ELR (cell line): ENCODE data around the gene LCNL1.

Source experiments
- DNase-seq: peaks from one replicate; pipeline ENCODE4 v3.0.0-alpha.2; 2015; ENCODE audit warnings: low read depth

The LCNL1 gene

DNA sequence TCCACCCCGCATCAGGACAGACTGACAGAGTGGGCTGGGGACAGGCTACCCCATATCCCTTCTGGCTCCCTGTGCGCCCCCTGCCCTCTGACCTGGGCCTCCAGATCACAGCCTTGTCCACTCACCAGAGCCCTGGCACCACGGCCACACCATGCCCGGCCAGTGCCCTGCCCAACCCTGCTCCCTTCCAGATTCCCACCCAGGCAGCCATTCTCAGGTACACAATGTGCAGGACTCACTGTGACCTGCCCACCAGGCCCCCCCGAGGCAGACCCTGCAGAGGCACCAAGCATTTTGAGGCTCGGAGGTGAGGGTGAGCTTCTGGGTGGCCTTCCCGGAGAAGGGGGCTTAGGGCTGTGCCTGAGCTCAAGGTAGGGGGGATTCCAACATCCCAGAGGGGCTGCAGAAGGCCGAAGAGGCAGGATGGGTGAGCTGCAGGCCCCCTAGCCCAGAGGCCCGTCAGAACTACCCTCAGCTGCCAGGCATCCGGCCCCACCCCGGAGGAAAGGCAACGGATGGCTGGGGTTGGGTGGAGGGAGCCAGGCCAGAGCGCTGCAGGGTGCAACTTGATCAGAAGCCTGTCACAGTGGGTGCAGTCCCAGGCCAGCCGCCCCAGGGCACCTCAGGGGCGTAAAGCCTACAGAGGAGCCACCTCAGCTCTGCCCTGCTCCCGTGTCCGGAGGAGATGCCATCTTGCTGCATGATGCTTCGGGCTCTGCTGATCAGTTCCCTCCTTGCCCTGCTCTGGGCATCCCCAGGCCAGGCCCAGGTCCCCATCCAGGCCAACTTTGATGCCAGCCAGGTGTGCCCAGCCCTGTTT, at the start of gene LCNL1:
Gene LCNL1 (plus strand): TSS at position 762 of the 820 bp plus-strand sequence. CDS start 594 bp downstream, outside the sequence.
- DNase-seq, result no peak

DNA sequence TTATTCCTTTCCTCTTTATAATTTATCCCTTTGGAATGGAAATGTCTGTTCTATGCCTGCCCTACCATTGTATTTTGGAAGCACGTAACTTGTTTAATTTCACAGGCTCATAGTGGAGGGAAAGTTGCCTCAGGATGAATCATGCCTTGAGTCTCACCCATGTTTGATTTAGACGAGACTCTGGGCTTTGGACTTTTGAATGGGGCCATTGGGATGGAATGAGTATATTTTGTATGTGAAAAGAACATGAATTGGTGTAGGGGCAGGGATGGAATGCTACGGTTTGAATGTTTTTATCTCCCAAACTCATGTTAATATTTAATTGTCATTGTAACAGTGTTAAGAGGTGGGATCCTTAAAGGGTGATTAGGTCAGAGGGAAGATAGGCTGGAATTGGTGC, 48.5 kb upstream of the LCNL1 start:
- DNase-seq, result no peak

DNA sequence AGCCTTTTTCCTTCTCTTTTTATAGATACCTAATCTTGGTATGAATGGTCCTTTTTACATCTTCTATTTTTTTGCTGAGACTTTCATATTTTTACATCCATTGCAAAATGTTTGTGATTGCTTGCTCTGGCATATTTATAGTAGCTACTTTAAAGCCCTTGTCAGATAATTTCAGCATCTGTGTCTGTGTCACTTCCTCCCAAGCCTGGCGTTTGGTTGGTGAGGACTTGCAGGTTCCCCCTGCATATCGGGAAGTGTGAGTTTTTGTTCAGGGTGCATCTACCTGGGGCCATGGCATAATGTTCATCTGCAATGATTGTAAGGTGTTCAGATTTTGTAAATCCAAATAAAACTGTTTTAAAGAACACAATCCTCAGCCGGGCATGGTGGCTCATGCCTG, 47.1 kb upstream of the LCNL1 start:
- no peak for DNase-seq

DNA sequence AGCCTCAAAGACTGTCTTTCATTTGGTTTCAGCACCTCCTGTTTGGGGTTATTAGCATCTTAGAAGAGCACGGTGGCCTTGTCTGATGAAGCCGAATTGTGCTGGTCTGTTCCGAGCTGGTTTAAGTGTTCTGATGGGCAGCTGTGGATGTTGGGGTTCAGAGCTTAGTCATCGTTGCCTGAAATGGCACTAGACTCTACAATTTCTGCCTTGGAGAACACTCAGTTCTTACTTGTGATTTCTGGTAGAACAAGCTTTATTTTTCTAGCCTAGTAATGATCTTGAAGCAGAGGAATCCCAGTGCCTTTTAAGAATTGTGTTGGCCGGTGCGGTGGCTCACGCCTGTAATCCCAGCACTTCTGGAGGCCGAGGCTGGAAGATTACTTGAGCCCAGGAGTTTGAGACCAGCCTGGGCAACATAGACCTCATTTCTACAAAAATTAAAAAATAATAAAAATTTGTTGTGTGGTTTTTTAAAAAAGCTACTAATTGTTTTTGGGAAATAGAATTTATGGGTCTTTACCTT, 46.1 kb upstream of the LCNL1 start:
- no peak for DNase-seq

DNA sequence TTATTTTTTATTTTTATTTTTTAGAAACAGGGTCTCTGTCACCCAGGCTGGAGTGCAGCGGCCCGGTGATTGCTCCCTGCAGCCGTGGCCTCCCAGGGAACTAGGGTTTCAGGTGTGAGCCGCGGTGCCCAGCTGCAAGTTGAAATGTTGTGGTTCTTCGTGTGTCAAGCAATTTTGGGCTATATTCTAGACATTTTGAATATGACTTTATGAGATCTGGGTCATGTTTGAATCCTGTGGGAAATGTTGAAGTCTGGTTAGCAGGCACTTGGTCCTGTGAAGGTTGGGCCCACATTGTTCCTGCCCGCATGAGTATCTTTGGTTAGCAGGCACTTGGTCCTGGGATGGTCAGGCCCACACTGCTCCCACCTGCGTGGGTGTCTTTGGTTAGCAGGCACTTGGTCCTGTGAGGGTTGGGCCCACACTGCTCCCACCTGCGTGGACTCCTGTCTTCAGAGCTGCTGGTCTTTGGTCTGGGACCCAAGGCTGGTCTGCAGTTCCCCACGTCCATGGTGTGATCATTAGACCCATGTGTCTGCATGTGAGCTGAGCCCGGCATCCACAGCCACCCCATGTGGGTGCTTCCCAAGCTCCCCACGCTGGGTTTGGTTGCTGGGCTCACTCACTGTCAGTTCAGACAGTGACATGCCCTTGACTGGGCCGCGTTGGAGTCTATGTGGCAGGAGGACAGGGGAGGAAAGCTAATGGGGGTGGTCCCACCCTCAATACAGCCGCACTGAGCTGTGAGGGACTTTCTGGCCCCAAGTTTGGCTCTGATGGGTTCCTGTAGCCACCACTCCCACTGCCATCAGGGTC, 45.4 kb upstream of the LCNL1 start:
- no peak for DNase-seq

DNA sequence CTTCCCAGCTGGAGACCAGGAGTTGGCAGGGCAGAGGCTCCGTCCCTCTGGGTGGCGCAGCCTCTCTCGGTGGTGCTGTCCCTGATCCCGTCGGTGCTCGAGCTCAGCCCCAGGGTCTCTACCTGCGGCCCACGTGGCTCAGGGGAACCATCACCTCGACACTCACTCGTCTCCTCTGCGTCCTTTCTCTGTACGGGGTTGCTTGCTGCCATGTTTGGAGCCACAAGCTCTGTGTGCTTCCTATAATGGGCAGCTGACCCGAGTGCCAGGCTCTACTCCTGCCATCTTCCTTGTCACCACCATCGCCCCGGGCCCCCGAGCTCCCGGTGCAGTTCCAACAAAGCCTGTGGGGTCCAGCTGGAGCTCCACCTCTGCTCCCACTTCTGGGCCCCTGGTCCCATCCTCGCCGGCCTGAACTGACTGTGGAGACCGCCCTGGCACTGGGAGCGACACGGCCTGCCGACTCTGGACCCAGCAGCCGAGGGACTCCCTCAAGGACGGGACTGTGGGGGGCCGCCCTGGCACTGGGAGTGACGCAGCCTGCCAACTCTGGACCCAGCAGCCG, 43.3 kb upstream of the LCNL1 start:
- no peak for DNase-seq

DNA sequence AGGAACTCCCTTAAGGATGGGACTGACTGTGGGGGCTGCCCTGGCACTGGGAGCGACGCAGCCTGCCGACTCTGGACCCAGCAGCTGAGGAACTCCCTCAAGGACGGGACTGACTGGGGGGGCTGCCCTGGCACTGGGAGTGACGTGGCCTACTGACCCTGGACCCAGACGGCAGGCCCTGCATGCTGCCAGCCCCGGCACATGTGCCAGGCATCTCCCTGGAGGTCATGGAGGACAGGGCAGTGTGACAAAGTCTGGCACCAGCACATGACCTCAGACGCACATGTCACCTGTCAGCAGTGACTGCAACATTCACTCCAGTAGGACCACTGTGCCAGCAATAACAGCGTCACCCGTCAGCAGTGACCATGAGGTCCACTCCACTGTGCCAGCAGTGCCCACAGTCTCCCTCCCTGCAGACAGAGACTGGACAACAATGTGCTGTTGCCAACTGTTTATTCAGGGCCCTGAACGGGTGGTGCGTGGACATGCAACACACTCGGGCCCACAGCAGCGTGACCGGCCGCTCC, 42.7 kb upstream of the LCNL1 start:
- DNase-seq, result no peak

DNA sequence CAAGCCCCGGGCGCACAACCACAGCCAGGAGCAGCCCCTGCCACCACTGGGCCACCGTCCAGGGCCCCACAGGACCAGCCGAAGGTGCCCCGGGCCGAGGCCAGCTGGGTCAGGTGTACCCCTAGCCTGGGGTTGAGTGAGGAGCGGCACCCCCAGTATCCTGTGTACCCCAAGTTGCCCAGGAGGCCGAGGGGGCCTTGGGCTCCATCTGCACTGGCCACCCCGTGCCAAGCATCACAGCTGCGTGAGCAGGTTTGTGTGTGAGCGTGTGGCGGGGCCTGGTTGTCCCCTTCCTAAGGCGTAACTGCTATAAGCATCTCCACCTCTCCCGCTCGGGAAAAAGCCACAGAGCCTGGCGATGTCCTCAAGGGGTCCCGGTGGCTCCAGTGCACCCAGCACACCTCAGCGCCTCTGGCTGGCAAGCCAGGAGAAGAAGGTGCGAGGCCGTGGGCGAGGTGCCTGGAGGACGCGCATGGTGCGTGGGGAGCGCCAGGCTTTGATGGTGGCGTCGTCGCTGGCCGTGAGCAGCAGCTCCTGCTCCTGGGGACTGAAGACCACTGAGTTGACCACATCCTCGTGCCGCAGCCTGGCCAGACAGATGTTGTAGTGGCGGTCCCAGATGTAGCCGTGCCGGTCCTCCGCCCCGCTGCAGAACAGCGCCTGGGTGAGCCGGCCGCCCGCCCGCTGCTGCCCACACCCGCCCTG, 42.1 kb upstream of the LCNL1 start:
- DNase-seq, result no peak

DNA sequence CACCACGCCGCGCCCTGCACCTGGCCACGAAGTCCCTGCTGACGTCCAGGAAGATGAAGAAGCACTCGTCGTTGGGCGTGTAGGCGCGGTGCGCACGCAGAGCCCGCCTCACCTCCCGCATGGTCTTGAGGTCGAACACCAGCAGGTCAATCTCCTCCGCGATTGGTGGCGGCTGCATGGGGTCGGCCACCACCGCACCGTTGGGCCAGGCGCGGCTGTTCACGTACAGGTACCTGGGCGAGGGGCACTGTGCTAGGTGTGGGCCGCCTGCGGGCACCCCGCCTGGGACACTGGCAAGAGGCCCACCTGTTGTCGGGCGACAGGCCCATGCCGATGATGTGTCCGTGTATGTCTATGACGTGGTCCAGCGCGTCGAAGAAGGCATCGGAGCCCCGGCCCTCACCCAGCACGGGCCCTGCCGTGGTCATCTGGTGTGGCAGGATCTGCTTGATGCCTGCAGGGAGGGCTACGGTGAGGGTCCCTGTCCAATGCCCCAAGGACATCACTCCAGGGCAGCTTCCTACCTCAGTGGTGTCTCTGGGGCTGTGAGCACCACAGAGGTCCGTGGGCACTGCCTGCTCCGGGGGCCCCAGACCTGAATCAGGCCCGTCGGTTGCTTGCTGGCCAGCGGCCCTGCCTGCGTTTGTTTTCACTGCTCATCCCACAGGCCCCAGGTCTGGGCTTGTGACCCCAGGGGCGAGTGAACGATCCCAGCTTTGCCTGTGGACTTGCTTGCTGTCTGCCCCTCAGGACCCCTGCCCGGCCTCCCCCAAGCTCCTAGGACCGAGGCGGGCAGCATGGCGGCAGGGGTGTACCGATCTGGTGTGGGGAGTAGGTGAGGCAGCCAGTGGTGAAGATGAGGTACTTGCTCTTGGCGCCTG, 41.3 kb upstream of the LCNL1 start:
- no peak for DNase-seq

DNA sequence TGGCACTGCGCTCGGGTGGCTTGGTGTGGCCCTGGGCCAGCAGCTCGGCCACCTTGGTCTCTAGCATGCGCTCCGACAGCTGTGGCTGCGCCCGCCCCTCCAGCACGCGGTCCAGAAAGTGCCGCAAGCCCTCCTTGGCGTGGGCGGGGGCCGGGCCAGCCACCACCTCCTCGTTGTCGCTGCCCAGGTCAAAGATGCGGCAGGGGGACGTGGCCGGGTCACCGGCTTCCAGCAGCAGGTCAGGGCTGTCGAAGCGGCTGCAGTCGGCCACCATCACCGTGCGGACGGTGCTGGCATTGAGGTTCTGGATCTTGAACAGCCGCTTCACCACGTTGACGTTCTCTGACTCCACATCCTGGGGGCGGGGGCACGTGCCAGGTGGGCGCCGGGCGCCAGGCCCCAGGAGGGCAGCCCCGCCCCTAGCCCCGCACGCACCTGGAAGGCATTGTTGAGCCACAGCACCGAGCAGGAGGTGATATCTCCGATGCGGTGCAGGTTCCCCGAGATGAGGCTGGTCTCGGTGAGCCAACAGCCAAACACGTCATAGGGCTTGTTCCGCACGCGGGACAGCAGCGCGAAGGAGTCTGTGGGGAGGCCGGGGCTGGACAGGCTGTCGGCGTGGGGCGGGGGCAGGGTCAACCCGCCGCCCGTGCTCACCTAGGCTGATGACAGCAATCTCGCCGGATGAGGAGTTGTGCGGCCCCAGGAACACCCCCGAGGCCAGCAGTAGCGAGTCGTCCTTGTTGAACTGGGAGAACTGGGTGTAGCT, 40.5 kb upstream of the LCNL1 start:
- no peak for DNase-seq

DNA sequence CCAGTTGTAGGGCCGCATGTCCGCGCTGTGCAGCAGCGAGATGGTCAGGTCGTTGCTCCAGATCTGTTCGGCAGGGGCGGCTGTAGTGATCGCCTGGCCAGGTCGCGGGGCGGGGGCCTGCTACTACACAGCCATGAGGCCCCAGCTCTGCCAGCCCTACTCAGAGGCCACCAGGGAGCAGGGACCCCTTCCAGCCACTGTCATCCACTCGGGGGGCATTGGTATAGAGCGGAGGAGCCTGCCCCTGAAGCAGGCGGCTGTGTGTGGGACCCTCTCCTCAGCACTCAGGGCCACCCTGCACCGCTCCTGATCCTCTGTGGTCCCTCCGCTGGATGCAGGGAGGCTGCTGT, 39.9 kb upstream of the LCNL1 start:
- no peak for DNase-seq

DNA sequence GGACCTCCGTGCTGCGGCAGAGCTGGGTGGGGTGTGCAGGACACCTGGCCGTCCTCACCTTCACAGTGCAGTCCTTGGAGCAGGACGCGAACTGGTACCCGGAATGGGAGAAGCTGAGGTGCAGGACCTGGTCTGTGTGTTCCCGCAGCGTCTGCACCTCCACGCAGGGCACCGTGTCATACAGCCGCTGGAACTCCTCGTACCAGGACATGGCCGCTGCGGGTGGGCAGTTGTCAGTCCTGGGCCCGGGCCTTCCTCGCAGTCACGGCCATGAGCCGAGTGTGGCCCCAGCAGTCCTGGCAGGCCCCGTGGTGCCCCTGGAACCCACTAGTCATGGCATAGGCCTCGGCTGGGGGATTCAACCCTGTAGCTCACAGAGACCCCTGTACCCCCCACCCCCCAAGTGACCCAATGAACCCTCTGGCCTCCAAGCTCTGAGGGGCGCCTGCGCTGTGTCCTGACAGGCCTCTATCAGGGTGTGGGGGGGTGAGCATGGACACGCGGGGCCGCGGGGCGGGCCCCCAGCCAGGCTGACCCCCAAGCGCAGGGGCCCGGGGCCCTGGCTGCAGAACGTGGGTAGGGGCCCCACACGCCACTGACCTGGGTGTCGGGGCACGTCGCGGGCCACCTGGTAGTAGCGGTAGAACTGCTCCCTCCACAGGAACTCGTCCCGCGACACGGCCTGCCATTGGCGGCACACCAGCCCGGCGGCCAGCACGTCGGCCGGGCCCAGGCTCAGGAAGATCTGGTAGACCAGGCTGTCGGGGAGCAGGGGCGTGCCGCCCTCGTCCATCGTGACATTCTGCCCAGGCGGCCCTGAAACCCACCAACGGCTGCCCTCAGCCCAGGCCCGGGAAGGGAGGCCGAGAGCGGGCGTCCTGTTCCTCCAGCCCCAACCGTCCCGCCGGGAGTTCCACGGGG, 39.2 kb upstream of the LCNL1 start:
- DNase-seq, result peak; percentile 62

DNA sequence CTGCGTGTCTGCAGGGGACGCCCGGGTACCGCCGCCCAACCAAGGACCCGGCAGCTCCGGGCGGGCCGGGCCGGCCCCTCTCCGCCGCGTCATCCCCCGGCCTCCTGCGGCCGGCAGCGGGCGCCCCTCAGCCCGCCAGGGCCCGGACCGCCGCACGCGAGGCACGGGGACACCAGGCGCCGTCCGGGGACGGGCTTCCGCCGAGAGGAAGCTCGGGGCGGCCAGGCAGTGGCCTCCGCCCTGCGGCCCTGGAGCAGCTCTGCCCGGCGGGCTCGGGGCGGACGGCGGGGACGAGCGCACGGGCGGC, 38.6 kb upstream of the LCNL1 start:
- peak; percentile 67 for DNase-seq

DNA sequence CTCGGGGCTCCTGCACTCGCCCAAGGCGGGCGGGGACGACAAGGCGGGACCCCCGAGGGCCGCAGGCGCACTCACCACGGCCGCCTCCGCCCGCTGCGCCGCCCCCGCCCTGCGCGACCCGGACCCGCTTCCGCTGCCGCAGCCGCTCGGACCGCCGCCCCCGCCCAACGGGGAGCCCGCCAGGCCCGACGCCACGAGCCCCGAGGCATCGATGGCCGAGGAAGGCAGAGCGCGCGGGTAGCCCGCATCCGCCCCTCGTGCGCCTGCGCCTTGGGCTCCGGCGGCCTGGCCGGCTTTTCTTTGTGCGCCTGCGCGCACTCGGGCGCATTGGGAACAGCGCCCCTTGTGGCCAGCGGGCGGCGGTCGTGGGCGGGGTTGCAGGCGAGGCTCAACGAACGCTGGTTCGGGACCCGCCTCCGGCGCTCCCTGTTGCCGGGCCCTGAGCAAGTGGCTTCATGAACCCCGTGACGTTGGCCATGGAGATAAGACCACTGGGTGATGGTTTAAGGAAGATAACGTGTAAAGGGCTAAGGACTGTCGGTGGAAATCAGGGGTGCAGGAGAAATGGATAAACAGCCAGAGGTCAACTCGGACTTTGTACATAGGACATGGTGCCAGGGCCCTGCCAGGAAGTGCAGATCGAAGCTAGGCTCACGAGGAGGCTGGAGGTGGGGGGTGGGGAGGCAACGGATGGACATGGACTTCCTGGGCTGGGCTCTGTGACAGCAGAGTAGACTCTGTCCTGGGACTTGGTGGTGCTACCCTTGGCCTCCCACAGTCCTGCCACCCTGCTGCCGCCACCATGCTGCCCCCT, 38.1 kb upstream of the LCNL1 start, which contains the start of the genes C8G and FBXW5:
Gene C8G (plus strand): TSS at position 725 of the 814 bp plus-strand sequence. CDS start 78 bp downstream, at position 803.
Gene FBXW5 (minus strand): TSS at position 220 of the 814 bp plus-strand sequence. CDS start 655 bp downstream, outside the sequence.
- peak; percentile 94 for DNase-seq

DNA sequence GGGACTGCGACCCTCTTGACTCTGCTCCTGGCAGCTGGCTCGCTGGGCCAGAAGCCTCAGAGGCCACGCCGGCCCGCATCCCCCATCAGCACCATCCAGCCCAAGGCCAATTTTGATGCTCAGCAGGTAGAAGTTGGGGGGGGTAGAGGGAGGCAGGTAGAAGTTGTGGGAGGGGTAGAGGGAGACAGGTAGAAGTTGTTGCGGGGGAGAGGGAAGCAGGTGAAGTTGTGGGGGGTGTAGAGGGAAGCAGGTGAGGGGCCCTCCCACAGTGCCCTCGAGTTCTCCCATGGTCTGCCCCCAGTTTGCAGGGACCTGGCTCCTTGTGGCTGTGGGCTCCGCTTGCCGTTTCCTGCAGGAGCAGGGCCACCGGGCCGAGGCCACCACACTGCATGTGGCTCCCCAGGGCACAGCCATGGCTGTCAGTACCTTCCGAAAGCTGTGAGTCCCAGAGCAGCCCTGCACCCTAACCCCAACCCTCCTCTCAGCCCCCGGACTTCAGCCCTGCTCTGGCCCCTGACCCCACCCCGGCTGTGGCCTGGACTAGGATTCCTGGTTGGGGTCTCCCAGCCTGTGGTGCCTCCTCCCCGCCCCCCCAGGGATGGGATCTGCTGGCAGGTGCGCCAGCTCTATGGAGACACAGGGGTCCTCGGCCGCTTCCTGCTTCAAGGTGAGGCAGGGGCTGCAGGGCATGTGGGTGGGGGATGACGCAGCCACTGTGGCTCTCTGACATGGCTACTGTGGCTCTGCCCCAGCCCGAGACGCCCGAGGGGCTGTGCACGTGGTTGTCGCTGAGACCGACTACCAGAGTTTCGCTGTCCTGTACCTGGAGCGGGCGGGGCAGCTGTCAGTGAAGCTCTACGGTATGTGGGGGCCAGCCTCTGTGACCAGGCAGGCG, 37.2 kb upstream of the LCNL1 start:
- DNase-seq, result no peak

DNA sequence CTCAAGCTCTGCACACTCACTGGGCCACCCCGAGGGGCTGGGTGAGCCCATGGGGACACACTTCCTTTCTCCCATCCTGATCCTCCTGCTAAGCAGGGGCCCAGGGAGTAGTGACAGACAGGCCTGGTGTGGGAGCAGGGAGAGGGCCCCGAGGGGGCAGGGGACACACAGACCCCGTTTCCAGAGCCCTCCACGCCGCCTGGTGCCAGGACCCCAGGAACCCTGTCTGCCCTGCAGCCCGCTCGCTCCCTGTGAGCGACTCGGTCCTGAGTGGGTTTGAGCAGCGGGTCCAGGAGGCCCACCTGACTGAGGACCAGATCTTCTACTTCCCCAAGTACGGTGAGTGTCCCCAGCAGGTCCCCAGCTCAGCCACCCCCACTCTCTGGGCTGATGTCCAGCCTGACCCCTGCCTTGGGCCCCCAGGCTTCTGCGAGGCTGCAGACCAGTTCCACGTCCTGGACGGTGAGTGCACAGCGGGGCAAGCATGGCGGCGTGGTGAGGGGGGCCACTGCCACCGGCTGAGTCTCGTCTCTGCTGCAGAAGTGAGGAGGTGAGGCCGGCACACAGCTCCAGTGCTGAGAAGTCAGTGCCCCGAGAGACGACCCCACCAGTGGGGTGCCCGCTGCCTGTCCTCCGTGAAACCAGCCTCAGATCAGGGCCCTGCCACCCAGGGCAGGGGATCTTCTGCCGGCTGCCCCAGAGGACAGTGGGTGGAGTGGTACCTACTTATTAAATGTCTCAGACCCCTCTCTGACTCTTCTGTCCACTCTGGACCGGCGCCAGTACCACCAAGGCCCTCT, 36.4 kb upstream of the LCNL1 start:
- DNase-seq, result no peak
